GM12874 (cell line): ENCODE data around the gene L1CAM.

Experiments used
- CTCF ChIP-seq: IDR thresholded peaks from 2 replicates; pipeline ENCODE4 v1.5.1; 2011; ENCODE audit warnings: low read depth, mild to moderate bottlenecking, control low read depth, low read length, moderate library complexity; ENCODE audit not compliant: insufficient read depth

Gene L1CAM

GRCh38 chrX:153897899-153898298 lies 11.9 kb upstream of the L1CAM start:
- no peak for TF ChIP-seq CTCF

- no peak for TF ChIP-seq CTCF
Observed at GRCh38 chrX:153889123-153889522, 3.1 kb upstream of the L1CAM start.

- no peak for TF ChIP-seq CTCF
Observed at GRCh38 chrX:153888344-153888743, 2.4 kb upstream of the L1CAM start.

- TF ChIP-seq CTCF, result no peak
Observed at GRCh38 chrX:153887385-153887784, 1.4 kb upstream of the L1CAM start.

- TF ChIP-seq CTCF, result no peak
Observed at GRCh38 chrX:153886915-153887314, 942 bp upstream of the L1CAM start.

GRCh38 chrX:153885208-153885787 lies 675 bp downstream of the L1CAM start:
- no peak for TF ChIP-seq CTCF

GRCh38 chrX:153884590-153884989 lies 1.4 kb downstream of the L1CAM start:
- no peak for TF ChIP-seq CTCF
